ENCODE results near the gene FSIP1.

Gene FSIP1

DNA sequence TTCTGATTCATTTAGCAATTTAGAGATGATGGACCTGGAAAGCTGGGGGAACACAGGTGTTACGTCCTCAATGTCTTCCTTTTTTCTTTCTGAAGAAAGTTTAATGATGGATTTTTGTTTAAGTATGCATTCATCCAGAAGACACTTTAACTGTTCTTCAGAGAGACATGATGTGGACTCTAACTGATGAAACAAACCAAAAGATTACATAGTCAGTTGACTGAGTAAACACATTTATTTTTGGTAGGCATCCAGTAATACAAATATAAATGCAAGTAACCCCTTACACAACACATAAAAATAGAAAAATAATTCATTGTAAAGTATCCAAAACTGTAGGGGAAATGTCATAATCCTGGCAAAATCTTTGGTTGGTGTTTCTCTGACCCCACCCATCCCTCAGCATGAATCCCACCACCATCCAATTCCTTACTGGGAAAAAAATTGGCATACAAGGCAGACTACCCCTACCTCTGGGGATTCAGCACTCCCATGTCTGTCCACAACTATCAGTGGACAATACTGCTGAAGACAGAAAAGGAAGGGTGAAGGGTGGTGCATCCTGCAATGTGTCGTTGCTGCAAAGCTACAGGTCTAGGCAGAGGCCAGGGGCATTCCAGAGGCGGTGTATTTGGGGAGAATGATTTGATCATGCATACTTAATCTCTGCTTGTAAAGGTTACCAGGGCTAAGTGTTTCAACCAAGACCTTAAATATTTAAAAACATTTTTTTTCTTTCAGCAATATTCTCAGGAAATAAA lies 164.4 kb downstream of the FSIP1 start:
- no peak for DNase-seq (ENCODE audit: low spot score)

DNA sequence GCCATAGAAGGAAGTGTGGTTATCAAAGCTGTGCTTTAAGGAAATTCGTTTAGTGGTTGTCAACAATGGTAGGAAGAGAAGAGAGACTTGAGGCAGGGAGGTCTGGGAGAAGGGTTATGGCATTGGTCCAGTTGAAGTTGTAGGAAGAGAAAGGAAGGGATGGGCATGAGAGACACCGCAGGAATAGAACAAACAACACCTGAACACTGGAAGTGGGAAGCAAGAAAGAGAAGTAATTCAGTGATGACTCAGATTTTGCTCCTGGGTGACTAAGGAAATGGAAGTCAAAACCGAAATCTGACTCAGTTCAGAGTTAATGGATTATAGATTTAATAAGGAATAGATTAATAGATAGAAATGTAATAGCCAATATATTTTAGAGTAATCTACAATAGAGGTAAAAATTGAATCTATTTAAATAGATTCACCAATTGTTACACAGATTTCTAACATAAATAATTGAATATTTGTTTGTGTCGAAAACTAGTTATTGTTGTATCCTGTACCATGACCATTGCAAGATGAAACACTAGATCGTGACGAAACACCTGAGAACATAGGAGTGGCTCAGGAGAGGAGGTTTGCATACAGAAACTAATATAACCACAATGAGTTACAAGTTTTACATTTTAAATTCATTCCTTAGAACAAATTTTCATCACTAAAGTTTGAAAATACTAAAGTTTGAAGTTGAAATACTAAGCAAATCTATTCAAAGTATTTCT lies 165.7 kb downstream of the FSIP1 start:
- DNase-seq (ENCODE audit: low spot score), result no peak

DNA sequence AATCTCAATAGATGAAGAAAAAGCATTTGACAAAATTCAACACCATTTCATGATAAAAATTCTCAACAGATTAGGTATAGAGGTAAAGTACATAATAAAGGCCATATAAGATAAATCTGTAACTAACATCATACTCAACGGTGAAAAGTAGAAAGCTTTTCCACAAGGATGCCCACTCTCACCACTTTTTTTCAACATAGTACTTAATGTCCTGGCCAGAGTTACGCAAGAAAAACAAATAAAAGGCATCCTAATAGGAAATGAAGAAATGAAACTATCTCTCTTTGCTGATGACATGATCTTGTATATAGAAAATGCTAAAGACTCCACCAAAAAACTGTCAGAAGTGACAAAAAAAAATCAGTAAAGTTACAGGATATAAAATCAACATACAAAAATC lies 168.8 kb downstream of the FSIP1 start:
- DNase-seq (ENCODE audit: low spot score), result no peak

DNA sequence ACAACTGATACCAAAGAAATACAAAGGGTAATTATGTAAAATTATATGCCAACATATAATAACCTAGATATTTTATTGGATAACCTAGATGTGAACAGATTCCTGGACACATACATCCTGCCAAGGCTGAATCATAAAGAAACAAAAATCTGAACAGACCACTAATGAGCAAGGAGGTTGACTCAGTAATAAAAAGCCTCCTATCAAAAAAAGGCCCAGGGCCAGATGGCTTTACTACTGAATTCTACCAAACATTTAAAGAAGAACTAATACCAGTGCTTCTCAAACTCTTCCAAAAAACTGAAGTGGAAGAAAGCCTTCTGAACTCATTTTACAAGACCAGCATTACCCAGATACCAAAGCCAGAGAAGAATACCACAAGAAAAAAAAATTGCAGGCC lies 169.4 kb downstream of the FSIP1 start:
- DNase-seq (ENCODE audit: low spot score), result no peak

- DNase-seq (ENCODE audit: low spot score), result no peak
Measured at GRCh38 chr15:39610665-39611064, 172.0 kb downstream of the FSIP1 start.

DNA sequence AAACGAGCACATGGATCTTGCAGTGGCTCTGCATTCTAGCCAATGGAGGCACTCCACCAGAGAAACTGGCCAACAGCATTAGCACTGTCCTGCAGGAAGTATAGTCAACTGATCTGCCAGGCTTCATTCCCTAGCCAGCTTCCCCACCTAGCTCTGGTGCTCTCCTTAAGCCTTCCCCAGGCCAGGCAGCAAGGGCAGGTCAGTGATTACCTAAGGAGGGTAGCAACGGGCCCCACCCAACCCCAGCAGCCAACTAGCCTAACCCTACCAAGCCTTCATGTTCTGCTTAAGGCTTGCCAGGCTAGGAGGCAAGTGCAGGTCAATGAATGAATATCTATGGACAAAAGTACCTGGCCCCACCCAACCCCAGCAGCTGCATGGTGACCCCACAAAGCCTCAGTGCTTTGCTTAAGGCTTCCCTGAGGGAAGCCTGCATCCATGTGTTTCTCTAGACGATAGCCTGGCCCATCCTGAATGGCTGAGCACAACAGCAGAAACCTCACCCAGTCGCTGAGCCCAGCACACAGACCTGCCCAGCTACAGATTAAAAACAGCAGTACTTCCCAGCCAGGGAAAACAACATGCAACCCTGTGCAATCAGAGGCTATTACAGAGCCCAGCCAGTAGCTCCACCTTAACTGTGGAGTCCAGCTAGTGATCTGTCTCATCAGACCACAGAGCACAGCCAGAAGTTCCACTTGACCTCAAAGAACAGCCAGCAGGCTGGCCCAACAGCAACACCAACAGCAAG lies 173.3 kb downstream of the FSIP1 start:
- DNase-seq (ENCODE audit: low spot score), result no peak

DNA sequence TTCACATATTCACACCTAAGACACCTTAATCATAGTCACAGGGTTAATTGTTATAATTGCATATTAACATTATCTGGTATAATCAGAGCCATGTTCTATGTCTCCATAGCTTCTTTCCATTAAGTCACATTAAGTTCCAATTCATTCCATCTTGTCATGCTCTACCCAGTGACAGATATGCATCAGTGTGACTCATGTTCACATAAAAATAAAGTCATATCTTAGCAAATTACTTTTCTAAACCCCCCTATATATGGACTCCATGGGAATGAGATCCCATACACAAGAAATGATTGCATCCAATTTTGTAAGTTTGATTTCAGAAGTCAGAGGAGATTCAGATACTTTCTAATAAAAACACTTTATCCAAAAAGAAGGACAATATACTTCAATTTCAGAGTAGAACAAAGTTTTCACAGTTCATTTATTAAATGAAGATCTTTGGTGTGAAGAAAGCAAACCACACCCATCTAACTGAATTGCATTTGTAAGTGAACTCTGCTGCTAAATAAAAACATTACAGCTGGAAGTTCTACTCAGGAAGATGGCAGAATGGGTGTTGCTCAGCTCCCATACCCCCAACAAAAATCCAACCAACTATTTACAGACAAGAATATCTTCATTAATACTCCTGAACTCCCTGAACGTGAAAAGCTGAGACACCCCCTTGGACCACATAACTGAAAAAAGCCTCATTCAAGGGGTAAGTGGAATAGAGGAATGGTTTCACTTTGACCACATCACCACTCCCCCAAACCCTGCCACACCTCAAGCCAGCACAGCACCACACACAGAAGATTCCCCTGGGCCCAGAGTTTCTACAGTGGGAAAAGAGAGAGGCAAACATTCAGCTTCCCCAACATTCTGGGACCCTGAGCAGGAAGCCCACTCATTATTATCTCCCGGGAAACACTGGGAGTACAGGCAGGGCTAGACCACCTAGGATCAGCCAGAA lies 174.2 kb downstream of the FSIP1 start:
- no peak for DNase-seq (ENCODE audit: low spot score)

GRCh38 chr15:39605146-39605545 lies 177.5 kb downstream of the FSIP1 start:
- DNase-seq (ENCODE audit: low spot score), result no peak

- no peak for DNase-seq (ENCODE audit: low spot score)
Measured at GRCh38 chr15:39602143-39602542, 180.5 kb downstream of the FSIP1 start.

DNA sequence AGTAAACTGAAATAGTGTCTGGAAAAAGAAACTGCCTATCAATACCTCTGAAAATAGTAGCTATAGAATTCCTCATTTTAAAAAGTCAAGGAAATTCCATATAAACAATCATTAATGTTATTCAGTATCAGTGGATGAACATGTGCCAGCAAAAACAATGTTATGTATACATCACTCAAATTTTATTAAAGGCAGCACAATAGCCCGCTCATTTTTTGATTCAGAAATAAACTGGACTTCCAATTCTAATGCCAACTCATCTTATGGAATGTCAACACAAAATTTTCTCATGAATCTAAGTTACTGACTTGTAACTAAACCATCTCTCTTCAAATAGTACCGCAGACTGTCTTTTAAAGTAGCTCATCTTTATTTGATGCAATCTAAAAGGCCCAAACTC lies 182.8 kb downstream of the FSIP1 start:
- no peak for DNase-seq (ENCODE audit: low spot score)

DNA sequence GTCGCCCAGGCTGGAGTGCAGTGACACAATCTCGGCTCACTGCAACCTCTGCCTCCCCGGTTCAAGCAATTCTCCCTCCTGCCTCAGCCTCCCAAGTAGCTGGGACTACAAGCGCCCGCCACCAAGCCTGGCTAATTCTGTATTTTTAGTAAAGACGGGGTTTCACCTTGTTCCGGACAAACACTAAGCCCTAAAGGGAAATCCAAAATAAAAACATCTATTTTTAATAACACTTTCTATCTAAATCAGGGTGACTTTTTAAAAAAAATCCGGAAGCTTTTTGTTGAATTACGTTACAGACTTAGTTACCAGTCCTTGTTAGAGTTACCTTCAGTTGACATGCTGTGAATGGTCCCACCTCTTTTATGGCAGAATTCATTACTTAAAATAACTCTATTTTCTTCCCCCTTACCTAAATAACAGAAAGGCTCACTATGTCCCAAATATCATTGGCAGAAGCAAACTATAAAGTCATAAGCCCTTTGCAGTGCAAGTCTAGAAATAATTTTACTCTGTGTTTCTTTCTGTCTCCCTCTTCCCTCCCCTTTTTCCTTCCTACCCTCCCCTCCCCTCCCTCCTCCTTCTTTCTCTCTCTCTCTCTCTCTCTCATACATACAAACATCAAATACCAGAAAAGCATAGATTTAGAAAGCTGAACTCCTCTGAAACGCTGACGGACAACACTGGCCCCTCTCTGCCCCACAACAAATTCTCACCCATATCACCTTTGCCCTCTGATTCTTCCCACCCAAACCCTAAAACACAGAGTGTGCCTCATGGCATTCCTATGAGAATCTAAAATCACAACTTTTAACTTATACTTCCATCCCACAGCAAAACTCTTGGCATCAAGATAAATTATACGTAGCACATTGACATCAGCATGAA lies 183.4 kb downstream of the FSIP1 start:
- no peak for DNase-seq (ENCODE audit: low spot score)

GRCh38 chr15:39598186-39598850 lies 184.3 kb downstream of the FSIP1 start:
- no peak for DNase-seq (ENCODE audit: low spot score)

DNA sequence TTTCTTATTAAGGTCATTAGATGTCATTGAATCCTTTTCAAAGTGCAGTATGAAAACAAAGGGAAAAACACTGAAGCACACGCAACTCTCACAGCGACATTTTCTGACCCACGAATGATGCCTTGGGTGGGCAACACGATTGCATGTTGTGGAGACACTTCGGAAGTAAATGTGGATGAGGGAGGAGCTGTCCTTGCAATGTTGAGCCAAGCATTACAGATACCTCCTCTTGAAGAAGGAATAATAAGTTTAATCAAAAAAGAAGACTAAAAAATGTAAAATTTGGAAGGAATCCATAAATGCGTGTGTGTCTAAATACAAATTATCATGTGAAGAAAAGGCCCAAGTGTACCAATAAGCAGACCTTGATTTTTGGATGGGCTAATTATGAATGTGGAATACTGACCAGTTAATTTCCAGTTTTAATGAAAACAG lies 184.9 kb downstream of the FSIP1 start:
- DNase-seq (ENCODE audit: low spot score), result no peak

- DNase-seq (ENCODE audit: low spot score), result no peak
Measured at GRCh38 chr15:39597336-39597735, 185.3 kb downstream of the FSIP1 start.

DNA sequence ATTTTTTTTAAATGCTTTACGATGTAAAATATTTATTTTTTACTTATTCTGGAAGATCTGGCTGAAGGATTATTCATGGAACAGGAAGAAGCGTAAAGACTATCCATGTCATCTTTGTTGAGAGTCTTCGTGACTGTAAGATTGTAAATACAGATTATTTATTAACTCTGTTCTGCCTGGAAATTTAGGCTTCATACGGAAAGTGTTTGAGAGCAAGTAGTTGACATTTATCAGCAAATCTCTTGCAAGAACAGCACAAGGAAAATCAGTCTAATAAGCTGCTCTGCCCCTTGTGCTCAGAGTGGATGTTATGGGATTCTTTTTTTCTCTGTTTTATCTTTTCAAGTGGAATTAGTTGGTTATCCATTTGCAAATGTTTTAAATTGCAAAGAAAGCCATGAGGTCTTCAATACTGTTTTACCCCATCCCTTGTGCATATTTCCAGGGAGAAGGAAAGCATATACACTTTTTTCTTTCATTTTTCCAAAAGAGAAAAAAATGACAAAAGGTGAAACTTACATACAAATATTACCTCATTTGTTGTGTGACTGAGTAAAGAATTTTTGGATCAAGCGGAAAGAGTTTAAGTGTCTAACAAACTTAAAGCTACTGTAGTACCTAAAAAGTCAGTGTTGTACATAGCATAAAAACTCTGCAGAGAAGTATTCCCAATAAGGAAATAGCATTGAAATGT lies 186.1 kb downstream of the FSIP1 start:
- no peak for DNase-seq (ENCODE audit: low spot score)

DNA sequence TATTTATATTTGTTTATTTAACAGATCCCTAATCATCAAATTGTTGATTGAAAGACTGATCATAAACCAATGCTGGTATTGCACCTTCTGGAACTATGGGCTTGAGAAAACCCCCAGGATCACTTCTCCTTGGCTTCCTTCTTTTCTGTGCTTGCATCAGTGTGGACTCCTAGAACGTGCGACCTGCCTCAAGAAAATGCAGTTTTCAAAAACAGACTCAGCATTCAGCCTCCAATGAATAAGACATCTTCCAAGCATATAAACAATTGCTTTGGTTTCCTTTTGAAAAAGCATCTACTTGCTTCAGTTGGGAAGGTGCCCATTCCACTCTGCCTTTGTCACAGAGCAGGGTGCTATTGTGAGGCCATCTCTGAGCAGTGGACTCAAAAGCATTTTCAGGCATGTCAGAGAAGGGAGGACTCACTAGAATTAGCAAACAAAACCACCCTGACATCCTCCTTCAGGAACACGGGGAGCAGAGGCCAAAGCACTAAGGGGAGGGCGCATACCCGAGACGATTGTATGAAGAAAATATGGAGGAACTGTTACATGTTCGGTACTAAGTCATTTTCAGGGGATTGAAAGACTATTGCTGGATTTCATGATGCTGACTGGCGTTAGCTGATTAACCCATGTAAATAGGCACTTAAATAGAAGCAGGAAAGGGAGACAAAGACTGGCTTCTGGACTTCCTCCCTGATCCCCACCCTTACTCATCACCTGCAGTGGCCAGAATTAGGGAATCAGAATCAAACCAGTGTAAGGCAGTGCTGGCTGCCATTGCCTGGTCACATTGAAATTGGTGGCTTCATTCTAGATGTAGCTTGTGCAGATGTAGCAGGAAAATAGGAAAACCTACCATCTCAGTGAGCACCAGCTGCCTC lies 187.1 kb downstream of the FSIP1 start:
- no peak for DNase-seq (ENCODE audit: low spot score)

DNA sequence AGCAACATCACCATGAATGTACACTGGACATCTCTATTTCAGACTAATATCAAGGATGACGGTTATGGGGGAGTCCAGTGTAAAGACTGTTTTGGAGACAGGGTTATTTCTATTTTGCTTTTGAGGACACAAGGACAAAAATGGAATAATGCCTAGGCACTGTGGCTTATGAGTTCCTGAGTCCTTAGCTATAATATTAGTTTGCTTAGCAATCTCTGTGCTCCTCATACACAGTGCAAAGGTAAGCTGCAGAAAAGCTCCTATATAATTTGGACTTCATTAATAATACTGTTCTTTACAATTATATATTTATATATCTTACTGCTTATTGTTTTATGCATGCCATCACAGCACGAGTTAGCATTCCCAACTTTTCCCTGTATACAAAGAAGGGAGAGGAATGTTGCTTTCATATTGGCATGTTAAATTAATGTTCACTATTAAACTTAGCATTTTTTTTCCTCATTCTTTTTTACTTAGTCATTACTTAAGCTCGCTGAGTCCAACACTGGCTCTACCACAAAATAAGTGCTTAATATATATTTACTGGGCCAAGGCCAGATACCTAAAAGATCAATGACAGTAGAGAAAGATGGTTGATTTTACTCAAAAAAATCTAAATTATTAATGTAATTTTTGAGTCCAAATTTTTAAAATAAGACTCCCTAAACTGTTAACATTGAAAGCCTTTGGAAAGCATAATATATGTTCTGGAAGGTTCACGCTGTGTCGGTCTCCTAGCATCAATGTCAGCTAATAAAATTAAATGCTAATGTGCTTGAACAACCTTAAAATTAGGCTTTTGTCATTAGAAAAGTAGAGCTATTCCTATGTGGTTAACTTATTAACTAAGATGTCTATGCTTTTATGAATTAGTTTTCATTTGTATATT lies 187.9 kb downstream of the FSIP1 start:
- DNase-seq (ENCODE audit: low spot score), result no peak

All from HuH-7.5 (cell line).